Suprapubic skin (tissue), 4 donors: ENCODE results near the gene VKORC1. TPM values are rescaled to one million over a fixed set of nuclear protein-coding genes. Genes with fewer than 3 reads are reported as not detected.
"Not testable (repeated sequence)": the region's sequence is repeated elsewhere in the genome, so short reads cannot be mapped to it uniquely, and the experiment has no call there.

Experiments
- DNase-seq, 2 donors: peaks; one replicate each; pipeline ENCODE4 v3.0.0-alpha.2; 2019; ENCODE audit warnings: low spot score in 2 of 2
- H3K27ac ChIP-seq: fragments of 200-600 bp; sonication (generic); one replicate; pipeline ENCODE4 v1.5.1; 2019
- H3K27me3 ChIP-seq: fragments of 200-600 bp; sonication (generic); one replicate; pipeline ENCODE4 v1.5.1; 2019
- H3K36me3 ChIP-seq: fragments of 200-600 bp; sonication (generic); one replicate; pipeline ENCODE4 v1.5.1; 2019
- H3K4me1 ChIP-seq: fragments of 200-600 bp; sonication (generic); one replicate; pipeline ENCODE4 v1.5.1; 2019
- H3K4me3 ChIP-seq: fragments of 200-600 bp; sonication (generic); one replicate; pipeline ENCODE4 v1.5.1; 2019; ENCODE audit warnings: mild to moderate bottlenecking
- H3K9me3 ChIP-seq: fragments of 200-600 bp; sonication (generic); one replicate; pipeline ENCODE4 v1.5.1; 2019
- CTCF ChIP-seq, 2 donors: fragments of 200-600 bp in 1 of 2; fragments of 450-650 bp in 1 of 2; sonication (generic) in 1 of 2; IDR thresholded peaks; one replicate each; pipeline ENCODE4 v1.5.1; 2016 to 2019; ENCODE audit warnings: antibody characterized with exemption in 2 of 2, mild to moderate bottlenecking in 1 of 2, moderate library complexity in 1 of 2
- EP300 ChIP-seq: sonication (generic); formaldehyde crosslinking; IDR thresholded peaks from one replicate; pipeline ENCODE4 v1.6.1; 2017; ENCODE audit warnings: antibody characterized with exemption
- POLR2A ChIP-seq, 2 donors: fragments of 450-650 bp; IDR thresholded peaks; one replicate each; pipeline ENCODE4 v1.6.1; 2017; ENCODE audit warnings: antibody characterized with exemption in 2 of 2, mild to moderate bottlenecking in 2 of 2, moderate library complexity in 2 of 2
- POLR2AphosphoS5 ChIP-seq, 3 donors: sonication (generic); formaldehyde crosslinking; IDR thresholded peaks; one replicate each; pipeline ENCODE4 v1.6.1; 2017; ENCODE audit warnings: antibody characterized with exemption in 3 of 3
- WGBS: methylation state at CpG from one replicate; pipeline ENCODE4 v1.1.5; 2018; 5-methylcytosine and 5-hydroxymethylcytosine counted together
- total RNA-seq, 4 donors: library from RNA; depleted of rRNA; stranded (reverse); fragments of >200 nt; gene quantifications; one replicate each; pipeline ENCODE4 v1.1.0, GENCODE V29; 2016

VKORC1 gene
- total RNA-seq, 4 donors from 2014 or later, result 53.8 to 79.3 (median 68.0) TPM

GRCh38 chr16:31106509-31107464, 12.2 kb upstream of the VKORC1 start:
- Histone ChIP-seq H3K4me3 (no peak overlapping the region), H3K36me3 (peaks cover 25% of the 10 kb centered on the region), H3K27me3 (no peaks in the 10 kb centered on the region), H3K27ac (no peak overlapping the region), H3K9me3 (no peaks in the 10 kb centered on the region), H3K4me1 (peaks cover 45% of the 10 kb centered on the region)
- WGBS, result 90% methylated on average over 28 of the region's 28 CpGs
- TF ChIP-seq POLR2AphosphoS5 (IDR thresholded peaks at IDR 0.05) (no peak), POLR2A (IDR thresholded peaks at IDR 0.05) (no peak), CTCF (IDR thresholded peaks at IDR 0.05) (no peak), EP300 (no peak)
- no peak for DNase-seq

GRCh38 chr16:31105677-31106213, 11.1 kb upstream of the VKORC1 start:
- no peaks in the 10 kb centered on the region for H3K27me3 ChIP-seq
- WGBS, result 9% methylated on average over 33 of the region's 33 CpGs
- H3K4me1 ChIP-seq, result peaks cover 35% of the 10 kb centered on the region
- no peak overlapping the region for H3K27ac ChIP-seq
- peak; percentile 92 to 95 for DNase-seq
- no peaks in the 10 kb centered on the region for H3K9me3 ChIP-seq
- peaks cover 15% of the 10 kb centered on the region for H3K36me3 ChIP-seq
- TF ChIP-seq POLR2A (IDR thresholded peaks at IDR 0.05), result no peak
- no peak for TF ChIP-seq EP300
- peak; percentile 67 to 84 for TF ChIP-seq CTCF (IDR thresholded peaks at IDR 0.05)
- TF ChIP-seq POLR2AphosphoS5 (IDR thresholded peaks at IDR 0.05), result peak in 2 of 3 donors; percentile 57 to 61
- H3K4me3 ChIP-seq, result peak overlapping the region; percentile 29

GRCh38 chr16:31100876-31101641, 6.5 kb upstream of the VKORC1 start:
- not testable (repeated sequence) for DNase-seq, H3K27ac ChIP-seq, H3K27me3 ChIP-seq, H3K4me1 ChIP-seq, H3K9me3 ChIP-seq, H3K36me3 ChIP-seq, H3K4me3 ChIP-seq
- WGBS, result 87% methylated on average over 13 of the region's 13 CpGs

- H3K36me3 ChIP-seq, result no peaks in the 10 kb centered on the region
- H3K27me3 ChIP-seq, result no peaks in the 10 kb centered on the region
- DNase-seq, result no peak
- peaks cover 9% of the 10 kb centered on the region for H3K4me1 ChIP-seq
- no peak for TF ChIP-seq POLR2AphosphoS5 (IDR thresholded peaks at IDR 0.05)
- TF ChIP-seq EP300, result no peak
- no peak for TF ChIP-seq POLR2A (IDR thresholded peaks at IDR 0.05)
- no peak for TF ChIP-seq CTCF (IDR thresholded peaks at IDR 0.05)
- no peak overlapping the region for H3K4me3 ChIP-seq
- no peaks in the 10 kb centered on the region for H3K9me3 ChIP-seq
- WGBS, result 72% methylated on average over 4 of the region's 4 CpGs
- no peak overlapping the region for H3K27ac ChIP-seq
These were observed 5.5 kb upstream of the VKORC1 start for GRCh38 chr16:31099860-31100638.

- H3K36me3 ChIP-seq, result peaks cover 16% of the 10 kb centered on the region
- H3K9me3 ChIP-seq, result no peaks in the 10 kb centered on the region
- 1% methylated on average over 20 of the region's 20 CpGs for WGBS
- peak overlapping the region; percentile 87 for H3K4me3 ChIP-seq
- peak overlapping the region; percentile 86 for H3K27ac ChIP-seq
- peaks cover 27% of the 10 kb centered on the region for H3K4me1 ChIP-seq
- no peaks in the 10 kb centered on the region for H3K27me3 ChIP-seq
- TF ChIP-seq CTCF (IDR thresholded peaks at IDR 0.05), result no peak
- no peak for TF ChIP-seq POLR2AphosphoS5 (IDR thresholded peaks at IDR 0.05)
- no peak for TF ChIP-seq EP300
- TF ChIP-seq POLR2A (IDR thresholded peaks at IDR 0.05), result no peak
- DNase-seq, result peak in 1 of 2 donors; percentile 68
These were observed 541 bp downstream of the VKORC1 start for GRCh38 chr16:31094088-31094423.
